Loucy (cell line): Measurements from ENCODE around the gene HOTAIR.
A peak's percentile ranks its signal among the peaks of the same experiment; 100 is the strongest.

Experiments
- H2AFZ ChIP-seq: fragments of 200-600 bp; sonication (generic); 2 replicates; pipeline ENCODE4 v1.6.0; 2016; ENCODE audit warnings: antibody characterized with exemption, mild to moderate bottlenecking, low read length, moderate library complexity
- H3F3A ChIP-seq: fragments of 200-600 bp; 2 replicates; pipeline ENCODE4 v1.6.0; 2016; ENCODE audit warnings: antibody characterized with exemption, low read depth, mild to moderate bottlenecking
- H3K27me3 ChIP-seq: fragments of 200-600 bp; sonication (generic); 2 replicates; pipeline ENCODE4 v1.6.1; 2014; ENCODE audit warnings: low read length, mild to moderate bottlenecking; ENCODE audit not compliant: insufficient read depth, poor library complexity, severe bottlenecking
- H3K36me3 ChIP-seq: fragments of 200-600 bp; sonication (generic); 2 replicates; pipeline ENCODE4 v1.6.1; 2016; ENCODE audit warnings: low read length; ENCODE audit not compliant: insufficient read depth
- H3K4me1 ChIP-seq: fragments of 200-600 bp; sonication (generic); 2 replicates; pipeline ENCODE4 v1.5.1; 2014; ENCODE audit warnings: low read length, mild to moderate bottlenecking; ENCODE audit not compliant: insufficient read depth, poor library complexity, severe bottlenecking
- H3K4me2 ChIP-seq: fragments of 200-600 bp; sonication (generic); 2 replicates; pipeline ENCODE4 v1.6.0; 2014; ENCODE audit warnings: antibody characterized with exemption, low read length, low read depth, mild to moderate bottlenecking; ENCODE audit not compliant: poor library complexity, severe bottlenecking
- H3K4me3 ChIP-seq: fragments of 200-600 bp; sonication (generic); 2 replicates; pipeline ENCODE4 v1.5.1; 2014; ENCODE audit warnings: low read length, mild to moderate bottlenecking, mixed read lengths; ENCODE audit not compliant: poor library complexity, severe bottlenecking
- H3K79me2 ChIP-seq: fragments of 200-600 bp; sonication (generic); 2 replicates; pipeline ENCODE4 v1.6.1; 2014; ENCODE audit warnings: low read length; ENCODE audit not compliant: insufficient read depth
- H3K9ac ChIP-seq: fragments of 200-600 bp; sonication (generic); 2 replicates; pipeline ENCODE4 v1.6.0; 2014; ENCODE audit warnings: mild to moderate bottlenecking, low read depth, low read length, moderate library complexity; ENCODE audit not compliant: poor library complexity, severe bottlenecking
- H3K9me2 ChIP-seq: fragments of 200-600 bp; sonication (generic); replicated peaks from 2 replicates; pipeline ENCODE4 v1.6.1; 2016; ENCODE audit warnings: low read depth, low read length, mixed read lengths
- H3K9me3 ChIP-seq: fragments of 200-600 bp; sonication (generic); 2 replicates; pipeline ENCODE4 v1.6.1; 2014; ENCODE audit warnings: mild to moderate bottlenecking, antibody characterized with exemption, low read length, low read depth; ENCODE audit not compliant: insufficient read depth
- H4K20me1 ChIP-seq: fragments of 200-600 bp; sonication (generic); 2 replicates; pipeline ENCODE4 v1.6.0; 2014; ENCODE audit warnings: antibody characterized with exemption, low read length, mild to moderate bottlenecking; ENCODE audit not compliant: insufficient read depth, poor library complexity, severe bottlenecking
- CTCF ChIP-seq: fragments of 200-600 bp; sonication (generic); conservative IDR thresholded peaks from 2 replicates; pipeline ENCODE4 v1.5.1; 2014; ENCODE audit warnings: mild to moderate bottlenecking, antibody characterized with exemption, low read length
- EZH2phosphoT487 ChIP-seq: fragments of 200-600 bp; IDR thresholded peaks from 2 replicates; pipeline ENCODE4 v1.6.1; 2018; ENCODE audit warnings: antibody characterized with exemption, mild to moderate bottlenecking, moderate library complexity, borderline replicate concordance

HOTAIR gene

GRCh38 chr12:53988541-53989226, 13.9 kb upstream of the HOTAIR start:
- H3K9ac ChIP-seq: peak overlapping the region; percentile 74
- peak overlapping the region; percentile 84 for H3K4me3 ChIP-seq
- TF ChIP-seq EZH2phosphoT487 (no peak), CTCF (no peak)
- no peaks in the 10 kb centered on the region for H3K36me3 ChIP-seq
- no peaks in the 10 kb centered on the region for H3K9me2 ChIP-seq
- no peaks in the 10 kb centered on the region for H3K9me3 ChIP-seq
- H2AFZ ChIP-seq: peak overlapping the region; percentile 73
- no peaks in the 10 kb centered on the region for H3K27me3 ChIP-seq
- peaks cover 30% of the 10 kb centered on the region; the same call in 1 of the 2 replicates for H3K79me2 ChIP-seq
- H3K4me2 ChIP-seq: peak overlapping the region; percentile 98
- H3F3A ChIP-seq: no peaks in the 10 kb centered on the region
- H3K4me1 ChIP-seq: peaks cover 55% of the 10 kb centered on the region
- no peaks in the 10 kb centered on the region for H4K20me1 ChIP-seq

- Histone ChIP-seq H2AFZ (no peak overlapping the region), H4K20me1 (no peaks in the 10 kb centered on the region), H3K9me2 (no peaks in the 10 kb centered on the region), H3K4me2 (peak overlapping the region; percentile 98), H3F3A (no peaks in the 10 kb centered on the region), H3K27me3 (no peaks in the 10 kb centered on the region), H3K36me3 (no peaks in the 10 kb centered on the region), H3K9me3 (no peaks in the 10 kb centered on the region), H3K4me3 (peak overlapping the region; percentile 84), H3K79me2 (peaks cover 24% of the 10 kb centered on the region; the same call in 1 of the 2 replicates), H3K4me1 (peaks cover 55% of the 10 kb centered on the region), H3K9ac (peak overlapping the region; percentile 74)
- TF ChIP-seq CTCF (no peak), EZH2phosphoT487 (no peak)
Measured at GRCh38 chr12:53987787-53988230, 13.1 kb upstream of the HOTAIR start.

DNA sequence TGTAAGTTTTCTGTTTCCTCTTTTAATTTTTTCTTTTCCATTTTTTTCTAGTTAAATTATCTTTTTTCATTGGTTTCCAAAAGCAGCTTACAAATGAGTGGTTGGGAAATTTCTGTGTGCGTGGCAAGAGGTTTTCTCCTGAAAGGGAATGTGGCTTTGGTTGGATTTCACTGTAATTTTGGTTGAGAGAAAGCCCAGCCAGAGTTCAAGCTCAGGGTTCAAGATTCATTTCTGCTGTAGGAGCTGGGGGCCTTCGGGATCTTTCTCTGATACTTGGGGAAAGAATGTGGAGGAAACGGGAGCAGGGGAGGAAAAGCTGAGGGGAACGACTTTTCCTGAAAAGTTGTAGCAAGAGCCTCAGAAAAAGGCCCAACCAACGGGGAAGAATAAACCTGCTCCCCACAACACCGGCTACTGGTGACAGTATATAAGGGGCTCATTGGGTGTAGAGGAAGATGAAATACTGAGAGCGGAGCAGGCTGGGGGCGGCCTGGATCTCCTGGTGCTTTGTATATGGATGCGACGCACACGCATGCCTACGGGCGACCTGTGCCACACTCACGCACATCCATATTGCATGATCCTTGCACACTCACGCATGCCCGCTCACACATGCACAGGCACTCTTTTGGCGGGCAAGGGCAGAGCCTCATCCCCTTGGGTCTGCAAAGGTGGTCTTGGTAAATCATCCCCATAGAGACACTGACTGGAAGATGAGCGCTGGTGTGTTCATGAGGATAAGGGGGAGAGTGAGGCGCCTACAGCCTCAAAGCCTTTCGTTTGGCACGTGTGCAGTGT, 12.1 kb upstream of the HOTAIR start:
- Histone ChIP-seq H3F3A (no peaks in the 10 kb centered on the region), H3K4me1 (peaks cover 50% of the 10 kb centered on the region), H3K9me3 (no peaks in the 10 kb centered on the region), H3K36me3 (no peaks in the 10 kb centered on the region), H2AFZ (no peak overlapping the region), H3K9me2 (no peaks in the 10 kb centered on the region), H3K4me2 (peak overlapping the region; percentile 98), H3K9ac (peak overlapping the region; percentile 74), H3K79me2 (peaks cover 24% of the 10 kb centered on the region; the same call in 1 of the 2 replicates), H3K27me3 (no peaks in the 10 kb centered on the region), H4K20me1 (no peaks in the 10 kb centered on the region), H3K4me3 (peak overlapping the region; percentile 71)
- no peak for TF ChIP-seq EZH2phosphoT487
- TF ChIP-seq CTCF: no peak
